Upper lobe of right lung (tissue), 1 donor: Measurements from ENCODE around the gene TPRG1. TPM values are rescaled to one million over a fixed set of nuclear protein-coding genes. Genes with fewer than 3 reads are reported as not detected.

Experiments used
- ATAC-seq: fragments of 200-7000 bp; cut with Tn5 transposase; one replicate; pipeline ENCODE4 v1.9.1; 2020; ENCODE audit warnings: mild to moderate bottlenecking, moderate library complexity
- DNase-seq: peaks from one replicate; pipeline ENCODE4 v3.0.0-alpha.2; 2020
- H3K27ac ChIP-seq: fragments of 200-600 bp; one replicate; pipeline ENCODE4 v1.8.0; 2022
- H3K27me3 ChIP-seq: fragments of 200-600 bp; one replicate; pipeline ENCODE4 v1.8.0; 2022; ENCODE audit warnings: mild to moderate bottlenecking
- H3K36me3 ChIP-seq: fragments of 200-600 bp; one replicate; pipeline ENCODE4 v1.8.0; 2022
- H3K4me1 ChIP-seq: fragments of 200-600 bp; one replicate; pipeline ENCODE4 v1.8.0; 2022
- H3K4me3 ChIP-seq: fragments of 200-600 bp; one replicate; pipeline ENCODE4 v1.8.0; 2022; ENCODE audit warnings: mild to moderate bottlenecking
- H3K9me3 ChIP-seq: fragments of 200-600 bp; one replicate; pipeline ENCODE4 v1.8.0; 2022
- intact Hi-C: fragments of 100-400 bp; cut with DNase I; formaldehyde crosslinking; loops from one replicate; pipeline ENCODE4 v1.11.0; 2022
- total RNA-seq: library from RNA; stranded (reverse); fragmentation: NEBNext Ultra II Directional; extraction: Animal tissue kit (Norgen Biotek cat#: 25700); gene quantifications from one replicate; pipeline ENCODE4 v1.2.1, GENCODE V29; 2021
- TF ChIP-seq, protein P1 (sequence below): fragments of 200-600 bp; IDR thresholded peaks from one replicate; pipeline ENCODE4 v1.8.0; 2022; ENCODE audit warnings: antibody characterized with exemption
- donor health status: DM: no; HTN: yes; CAD: no; lungs with severe emphysema.

Gene TPRG1
- total RNA-seq, 1 donor from 2014 or later: 22.3 TPM

GRCh38 chr3:189297932-189298331, 126.2 kb downstream of the TPRG1 start:
- ATAC-seq: no peak
- H3K27me3 ChIP-seq: no peaks in the 10 kb centered on the region
- intact Hi-C loops: no loop called here
- H3K4me3 ChIP-seq: no peak overlapping the region
- no peaks in the 10 kb centered on the region for H3K36me3 ChIP-seq
- DNase-seq: no peak
- H3K9me3 ChIP-seq: no peaks in the 10 kb centered on the region
- TF ChIP-seq, protein P1, sequence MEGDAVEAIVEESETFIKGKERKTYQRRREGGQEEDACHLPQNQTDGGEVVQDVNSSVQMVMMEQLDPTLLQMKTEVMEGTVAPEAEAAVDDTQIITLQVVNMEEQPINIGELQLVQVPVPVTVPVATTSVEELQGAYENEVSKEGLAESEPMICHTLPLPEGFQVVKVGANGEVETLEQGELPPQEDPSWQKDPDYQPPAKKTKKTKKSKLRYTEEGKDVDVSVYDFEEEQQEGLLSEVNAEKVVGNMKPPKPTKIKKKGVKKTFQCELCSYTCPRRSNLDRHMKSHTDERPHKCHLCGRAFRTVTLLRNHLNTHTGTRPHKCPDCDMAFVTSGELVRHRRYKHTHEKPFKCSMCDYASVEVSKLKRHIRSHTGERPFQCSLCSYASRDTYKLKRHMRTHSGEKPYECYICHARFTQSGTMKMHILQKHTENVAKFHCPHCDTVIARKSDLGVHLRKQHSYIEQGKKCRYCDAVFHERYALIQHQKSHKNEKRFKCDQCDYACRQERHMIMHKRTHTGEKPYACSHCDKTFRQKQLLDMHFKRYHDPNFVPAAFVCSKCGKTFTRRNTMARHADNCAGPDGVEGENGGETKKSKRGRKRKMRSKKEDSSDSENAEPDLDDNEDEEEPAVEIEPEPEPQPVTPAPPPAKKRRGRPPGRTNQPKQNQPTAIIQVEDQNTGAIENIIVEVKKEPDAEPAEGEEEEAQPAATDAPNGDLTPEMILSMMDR: no peak
- H3K27ac ChIP-seq: no peak overlapping the region
- H3K4me1 ChIP-seq: no peaks in the 10 kb centered on the region

DNA sequence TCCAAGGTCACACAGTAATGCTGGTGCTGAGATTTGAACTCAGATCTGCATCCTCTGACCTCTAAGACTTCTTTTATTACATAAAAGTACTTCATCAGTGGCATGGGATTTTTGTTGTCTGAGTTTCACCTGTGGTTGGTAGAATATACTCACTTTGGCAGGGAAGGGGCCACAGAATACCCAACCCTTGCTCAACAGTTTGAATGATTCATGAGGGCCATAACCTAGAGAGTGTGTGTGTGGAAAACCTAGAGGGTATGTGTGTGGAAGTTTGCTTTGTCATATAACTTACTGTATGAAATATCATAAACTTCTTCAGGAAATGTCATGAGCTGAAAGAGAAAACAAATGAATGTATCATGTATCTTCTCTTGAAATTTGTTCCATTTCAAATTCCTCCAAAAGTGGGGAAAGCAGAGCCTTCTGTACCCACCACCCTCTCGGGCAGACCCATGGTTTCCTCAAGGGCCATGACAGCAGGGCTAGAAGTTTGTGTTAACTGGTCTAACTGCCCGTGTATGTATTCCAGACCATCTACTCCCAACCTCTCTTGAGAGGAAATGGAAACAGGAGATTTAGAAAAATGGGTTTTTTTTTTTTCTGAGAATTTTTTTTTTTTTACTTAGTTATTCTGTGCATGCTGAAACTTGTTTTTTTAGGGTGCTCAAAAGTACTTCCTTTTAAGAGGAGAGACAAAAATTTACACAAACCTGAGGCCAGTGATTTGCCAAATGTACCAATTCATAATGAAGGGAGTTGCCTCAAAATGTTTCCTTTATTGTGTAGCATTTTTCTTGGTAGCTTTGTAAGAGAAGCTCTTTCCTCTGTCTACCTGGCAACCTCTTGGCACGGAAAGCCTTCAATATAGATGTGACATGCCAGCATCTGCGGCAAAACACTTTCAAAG, 127.0 kb downstream of the TPRG1 start:
- DNase-seq (no peak), ATAC-seq (no peak)
- H3K27me3 ChIP-seq: no peaks in the 10 kb centered on the region
- H3K27ac ChIP-seq: no peak overlapping the region
- no peaks in the 10 kb centered on the region for H3K9me3 ChIP-seq
- intact Hi-C loops: no loop called here
- no peaks in the 10 kb centered on the region for H3K36me3 ChIP-seq
- H3K4me3 ChIP-seq: no peak overlapping the region
- TF ChIP-seq, protein P1: no peak
- no peaks in the 10 kb centered on the region for H3K4me1 ChIP-seq

DNA sequence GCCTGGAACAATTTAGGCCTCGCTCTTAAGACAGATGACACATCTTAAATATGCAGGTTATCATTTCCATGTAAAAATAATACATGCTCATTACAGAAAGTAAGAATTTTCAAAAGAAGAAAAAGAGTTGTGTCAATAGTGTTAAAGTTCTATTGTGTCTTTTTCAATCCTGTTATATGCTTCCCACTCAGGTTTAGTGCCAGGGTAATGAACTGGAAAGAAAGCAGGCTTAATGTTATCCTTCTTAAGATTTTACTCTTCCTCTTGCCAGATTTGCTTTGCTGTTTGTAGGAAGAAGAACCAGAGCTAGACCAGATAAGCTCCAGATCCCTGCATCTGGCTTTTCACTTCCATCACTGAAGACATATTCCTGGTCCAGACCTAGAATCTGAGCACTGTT, 128.6 kb downstream of the TPRG1 start:
- Histone ChIP-seq H3K27ac (no peak overlapping the region), H3K9me3 (no peaks in the 10 kb centered on the region), H3K4me3 (no peak overlapping the region), H3K27me3 (no peaks in the 10 kb centered on the region), H3K36me3 (no peaks in the 10 kb centered on the region), H3K4me1 (no peaks in the 10 kb centered on the region)
- intact Hi-C loops: no loop called here
- DNase-seq (no peak), ATAC-seq (no peak)
- TF ChIP-seq, protein P1: no peak

DNA sequence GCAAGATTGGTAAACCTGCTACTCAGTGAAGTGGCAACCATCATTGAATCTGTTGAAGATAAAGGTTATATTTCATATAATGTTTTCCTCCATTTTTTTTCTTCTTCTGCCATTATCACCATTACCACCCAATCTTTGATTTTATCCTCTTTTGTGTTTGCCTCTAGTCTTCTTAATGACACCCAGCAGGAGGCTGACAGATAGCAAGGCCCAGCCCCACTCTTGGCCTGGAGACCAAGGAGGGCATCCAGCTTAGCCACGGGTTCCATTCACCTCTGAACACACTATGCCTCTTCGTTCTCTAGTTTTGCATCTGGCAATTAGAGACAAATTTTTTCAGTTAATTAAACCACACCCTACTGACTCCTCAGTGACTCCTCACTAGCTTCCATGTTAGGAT, 129.7 kb downstream of the TPRG1 start:
- H3K9me3 ChIP-seq: no peaks in the 10 kb centered on the region
- TF ChIP-seq, protein P1: no peak
- no peak for DNase-seq
- ATAC-seq: no peak
- H3K27me3 ChIP-seq: no peaks in the 10 kb centered on the region
- H3K4me3 ChIP-seq: no peak overlapping the region
- intact Hi-C loops: no loop called here
- no peaks in the 10 kb centered on the region for H3K36me3 ChIP-seq
- no peak overlapping the region for H3K27ac ChIP-seq
- H3K4me1 ChIP-seq: no peaks in the 10 kb centered on the region

- TF ChIP-seq, protein P1: no peak
- Histone ChIP-seq H3K4me1 (no peaks in the 10 kb centered on the region), H3K9me3 (no peaks in the 10 kb centered on the region), H3K27me3 (no peaks in the 10 kb centered on the region), H3K4me3 (no peak overlapping the region), H3K27ac (no peak overlapping the region), H3K36me3 (no peaks in the 10 kb centered on the region)
- intact Hi-C loops: no loop called here
- DNase-seq (no peak), ATAC-seq (no peak)
Observed at GRCh38 chr3:189303584-189303983, 131.8 kb downstream of the TPRG1 start.
